Endothelial cell of umbilical vein (primary cell): ENCODE measurements around the gene LRP1B.

Experiments
- CTCF ChIP-seq, 2 donors: IDR thresholded peaks; 1 replicate in 1 of 2; 2 replicates in 1 of 2; pipeline ENCODE4 v1.5.1; 2011; ENCODE audit warnings: low read length in 2 of 2, mild to moderate bottlenecking in 2 of 2, moderate library complexity in 2 of 2, control low read depth in 1 of 2, inconsistent platforms in 1 of 2, low read depth in 1 of 2; ENCODE audit not compliant: insufficient read depth in 1 of 2; ENCODE audit errors: extremely low read depth in 1 of 2
- EZH2 ChIP-seq: IDR thresholded peaks from 2 replicates; pipeline ENCODE4 v1.6.1; 2012; ENCODE audit warnings: borderline replicate concordance, low read depth, mild to moderate bottlenecking, moderate library complexity, low read length, inconsistent platforms; ENCODE audit not compliant: severe bottlenecking
- POLR2A ChIP-seq: IDR thresholded peaks from 2 replicates; pipeline ENCODE4 v1.6.1; 2012; ENCODE audit warnings: low read depth, mild to moderate bottlenecking, control low read depth, low read length
- POLR2AphosphoS5 ChIP-seq: IDR thresholded peaks from 2 replicates; pipeline ENCODE4 v1.6.1; 2012; ENCODE audit warnings: low read depth, mild to moderate bottlenecking, control low read depth, low read length, moderate library complexity; ENCODE audit not compliant: insufficient read depth

- TF ChIP-seq EZH2 (no peak), CTCF (IDR thresholded peaks at IDR 0.05; ENCODE audit: extremely low read depth in 1 of 2, insufficient read depth in 1 of 2, low read depth in 1 of 2, low read length in 2 of 2) (no peak), POLR2A (no peak), POLR2AphosphoS5 (no peak)
Observed at GRCh38 chr2:141703501-141703900, 427.3 kb downstream of the LRP1B start.
